Thyroid gland (tissue), 4 donors: Measurements from ENCODE around the gene INSL3. TPM values are rescaled to one million over a fixed set of nuclear protein-coding genes. Genes with fewer than 3 reads are reported as not detected.

Experiments
- DNase-seq, 2 donors: peaks; one replicate each; pipeline ENCODE4 v3.0.0-alpha.2; 2019
- H3K27ac ChIP-seq, 3 donors: fragments of 200-600 bp; sonication (generic); 1 replicate in 2 of 3; 2 replicates in 1 of 3; pipeline ENCODE4 v1.5.1; 2016 to 2019; ENCODE audit warnings: mild to moderate bottlenecking in 1 of 3, moderate library complexity in 1 of 3
- H3K27me3 ChIP-seq: fragments of 200-600 bp; sonication (generic); one replicate; pipeline ENCODE4 v1.5.1; 2019
- H3K36me3 ChIP-seq, 2 donors: fragments of 200-600 bp; sonication (generic); one replicate each; pipeline ENCODE4 v1.5.1; 2016 to 2019
- H3K4me1 ChIP-seq, 2 donors: fragments of 200-600 bp; sonication (generic); one replicate each; pipeline ENCODE4 v1.5.1; 2017 to 2019
- H3K4me3 ChIP-seq, 3 donors: fragments of 200-600 bp; sonication (generic); replicated peaks in 1 of 3; 1 replicate in 2 of 3; 2 replicates in 1 of 3; pipeline ENCODE4 v1.5.1; 2016; ENCODE audit warnings: mild to moderate bottlenecking in 1 of 3
- H3K9me3 ChIP-seq: fragments of 200-600 bp; sonication (generic); one replicate; pipeline ENCODE4 v1.5.1; 2017
- CTCF ChIP-seq, 6 experiments: fragments of 200-600 bp in 3 of 6; fragments of 450-650 bp in 3 of 6; sonication (generic) in 3 of 6; IDR thresholded peaks; one replicate each; pipeline ENCODE4 v1.5.1; 2016 to 2019; ENCODE audit warnings: antibody characterized with exemption in 6 of 6, mild to moderate bottlenecking in 2 of 6, inconsistent platforms in 1 of 6, moderate library complexity in 1 of 6
- POLR2A ChIP-seq, 2 donors: fragments of 450-650 bp; IDR thresholded peaks; one replicate each; pipeline ENCODE4 v1.6.1; 2017; ENCODE audit warnings: antibody characterized with exemption in 2 of 2, mild to moderate bottlenecking in 2 of 2, moderate library complexity in 1 of 2
- WGBS, 2 donors: methylation state at CpG; one replicate each; pipeline ENCODE4 v1.1.5; 2017; 5-methylcytosine and 5-hydroxymethylcytosine counted together
- intact Hi-C: fragments of 100-400 bp; cut with DNase I; formaldehyde crosslinking; loops from one replicate; pipeline ENCODE4 v1.15.1; 2023
- total RNA-seq, 4 donors: library from RNA; depleted of rRNA; stranded (reverse); fragments of >200 nt; gene quantifications; one replicate each; pipeline ENCODE4 v1.2.3, GENCODE V29; 2016

Gene INSL3
- total RNA-seq, 4 donors from 2014 or later: 0.89 to 0.94 TPM; not detected in 2

GRCh38 chr19:17835182-17836006 lies 14.1 kb upstream of the INSL3 start:
- DNase-seq: no peak
- TF ChIP-seq CTCF (IDR thresholded peaks at IDR 0.05) (no peak), POLR2A (IDR thresholded peaks at IDR 0.05) (no peak)
- H3K27ac ChIP-seq: no peak overlapping the region
- H3K36me3 ChIP-seq: no peaks in the 10 kb centered on the region
- no peaks in the 10 kb centered on the region for H3K9me3 ChIP-seq
- WGBS, 2 donors: 73 to 76% methylated on average over 8 of the region's 8 CpGs
- intact Hi-C loops: no loop called here
- peaks cover 9% of the 10 kb centered on the region for H3K27me3 ChIP-seq
- no peak overlapping the region for H3K4me3 ChIP-seq
- peaks cover 0 to under 1% of the 10 kb centered on the region in 2 donors for H3K4me1 ChIP-seq

GRCh38 chr19:17834350-17835181 lies 13.2 kb upstream of the INSL3 start:
- TF ChIP-seq CTCF (IDR thresholded peaks at IDR 0.05) (no peak), POLR2A (IDR thresholded peaks at IDR 0.05) (no peak)
- Histone ChIP-seq H3K36me3 (no peaks in the 10 kb centered on the region), H3K4me3 (no peak overlapping the region), H3K27ac (no peak overlapping the region), H3K9me3 (no peaks in the 10 kb centered on the region), H3K4me1 (peaks cover 0 to 5% of the 10 kb centered on the region in 2 donors), H3K27me3 (peaks cover 9% of the 10 kb centered on the region)
- DNase-seq: no peak
- intact Hi-C loops: no loop called here
- 63 to 72% methylated on average over 20 to 25 of the region's 27 CpGs for WGBS, 2 donors

GRCh38 chr19:17832443-17833208 lies 11.3 kb upstream of the INSL3 start:
- H3K4me3 ChIP-seq: no peak overlapping the region
- H3K4me1 ChIP-seq: peaks cover 0 to 5% of the 10 kb centered on the region in 2 donors
- no peaks in the 10 kb centered on the region for H3K9me3 ChIP-seq
- no peaks in the 10 kb centered on the region for H3K36me3 ChIP-seq
- no peak for DNase-seq
- intact Hi-C loops: no loop called here
- WGBS, 2 donors: 67 to 75% methylated on average over 1 to 16 of the region's 17 CpGs
- no peak overlapping the region for H3K27ac ChIP-seq
- TF ChIP-seq CTCF (IDR thresholded peaks at IDR 0.05): no peak
- TF ChIP-seq POLR2A (IDR thresholded peaks at IDR 0.05): no peak
- H3K27me3 ChIP-seq: peaks cover 9% of the 10 kb centered on the region

- peaks cover 0 to 5% of the 10 kb centered on the region in 2 donors for H3K4me1 ChIP-seq
- H3K36me3 ChIP-seq: no peaks in the 10 kb centered on the region
- H3K27me3 ChIP-seq: peaks cover 9% of the 10 kb centered on the region
- TF ChIP-seq CTCF (IDR thresholded peaks at IDR 0.05) (no peak), POLR2A (IDR thresholded peaks at IDR 0.05) (no peak)
- no peaks in the 10 kb centered on the region for H3K9me3 ChIP-seq
- H3K27ac ChIP-seq: no peak overlapping the region
- no peak for DNase-seq
- intact Hi-C loops: no loop called here
- H3K4me3 ChIP-seq: no peak overlapping the region
- 45 to 48% methylated on average over 20 to 25 of the region's 25 CpGs for WGBS, 2 donors
Measured at GRCh38 chr19:17831419-17831888, 10.1 kb upstream of the INSL3 start.
